K562 (cell line): ENCODE data around the gene FOXRED2. TPM values are rescaled to one million over a fixed set of nuclear protein-coding genes. Genes with fewer than 3 reads are reported as not detected.

Experiments used
- ATAC-seq: fragments of 200-7000 bp; cut with Tn5 transposase; 3 replicates; pipeline ENCODE4 v1.9.1; 2020; ENCODE audit warnings: moderate library complexity
- BruUV-seq: library from RNA; stranded (reverse); fragments of 400-500 nt; replicated peaks from 2 replicates; lab custom pipeline; 2021; lab: Mats Ljungman, UMichigan
- CTCF ChIA-PET: fragments of 300-600 bp; formaldehyde crosslinking; extraction: SDS; loops from one replicate; lab custom pipeline; 2021; ENCODE audit warnings: low intra/inter-chr PET ratio; lab: Yijun Ruan, JAX
- POLR2A ChIA-PET: fragments of 300-600, 350-650 bp; sonication (Branson Sonifier 250); formaldehyde crosslinking; extraction: SDS; loops from one replicate; lab custom pipeline; 2021; ENCODE audit warnings: antibody characterized with exemption, inconsistent platforms; lab: Yijun Ruan, JAX
- DNase-seq, 4 experiments: peaks; one replicate each; pipeline versions ENCODE4 v3.0.0 to v3.0.0-alpha.2; 2011 to 2018; ENCODE audit warnings: low spot score in 3 of 4, mixed read lengths in 3 of 4; ENCODE audit errors: extremely low read depth in 1 of 4
- FAIRE-seq: peaks from 2 replicates; lab custom pipeline; 2011; peaks lifted over from hg19 to GRCh38; lab: Jason Lieb, UNC
- H2AFZ ChIP-seq: 2 replicates; pipeline ENCODE4 v1.6.0; 2011; ENCODE audit warnings: low read depth, low read length, control low read depth, inconsistent platforms
- H3K27ac ChIP-seq: fragments of 200-600 bp; 3 replicates; pipeline ENCODE4 v1.8.0; 2011; ENCODE audit warnings: low read depth, mild to moderate bottlenecking, control low read depth, inconsistent platforms, low read length, moderate library complexity, mixed read lengths; ENCODE audit errors: extremely low read depth
- H3K27me3 ChIP-seq, 2 experiments: fragments of 300-600 bp in 1 of 2; 2 replicates in 1 of 2; 3 replicates in 1 of 2; pipeline versions ENCODE4 v1.6.0 to v1.8.0; 2011; ENCODE audit warnings: inconsistent platforms in 2 of 2, low read length in 2 of 2, mild to moderate bottlenecking in 1 of 2, mixed read lengths in 1 of 2, moderate library complexity in 1 of 2; ENCODE audit not compliant: control insufficient read depth in 2 of 2, insufficient read depth in 2 of 2
- H3K36me3 ChIP-seq: fragments of 300-600 bp; 3 replicates; pipeline ENCODE4 v1.8.0; 2011; ENCODE audit warnings: mild to moderate bottlenecking, low read length, inconsistent platforms; ENCODE audit not compliant: control insufficient read depth, insufficient read depth
- H3K4me1 ChIP-seq, 2 experiments: fragments of 200-600 bp in 1 of 2; replicated peaks in 1 of 2; 2 replicates in 1 of 2; 3 replicates in 1 of 2; pipeline versions ENCODE4 v1.5.1 to v1.8.0; 2011; ENCODE audit warnings: inconsistent platforms in 2 of 2, low read length in 2 of 2, mild to moderate bottlenecking in 1 of 2, mixed read lengths in 1 of 2, moderate library complexity in 1 of 2; ENCODE audit not compliant: control insufficient read depth in 2 of 2, insufficient read depth in 2 of 2
- H3K4me2 ChIP-seq: 2 replicates; pipeline ENCODE4 v1.6.1; 2011; ENCODE audit warnings: low read length, control low read depth, inconsistent platforms, mixed read lengths; ENCODE audit not compliant: insufficient read depth
- H3K4me3 ChIP-seq: fragments of 200-600 bp; sonication (generic), shearing (Covaris generic); 2 replicates; pipeline ENCODE4 v1.5.1; 2016; ENCODE audit warnings: control low read depth, inconsistent platforms
- H3K79me2 ChIP-seq: fragments of 200-600 bp; 3 replicates; pipeline ENCODE4 v1.8.0; 2011; ENCODE audit warnings: low read length, inconsistent platforms; ENCODE audit not compliant: control insufficient read depth, insufficient read depth
- H3K9ac ChIP-seq, 2 experiments: 2 replicates each; pipeline versions ENCODE4 v1.6.0 to v1.6.1; 2011; ENCODE audit warnings: low read depth in 2 of 2, low read length in 2 of 2, control low read depth in 1 of 2, inconsistent platforms in 1 of 2, mild to moderate bottlenecking in 1 of 2, mixed read lengths in 1 of 2; ENCODE audit not compliant: insufficient read depth in 1 of 2
- H3K9me1 ChIP-seq: one replicate; pipeline ENCODE4 v1.6.0; 2011; ENCODE audit warnings: inconsistent platforms, mild to moderate bottlenecking, low read length, moderate library complexity; ENCODE audit not compliant: control insufficient read depth, insufficient read depth
- H3K9me3 ChIP-seq: replicated peaks from 2 replicates; pipeline ENCODE4 v1.5.1; 2011; ENCODE audit warnings: low read depth, low read length, inconsistent platforms; ENCODE audit not compliant: control insufficient read depth, insufficient read depth
- H4K20me1 ChIP-seq: replicated peaks from 2 replicates; pipeline ENCODE4 v1.6.1; 2011; ENCODE audit warnings: low read length, inconsistent platforms, mixed read lengths; ENCODE audit not compliant: control insufficient read depth, insufficient read depth
- FOXK1 ChIP-seq: sonication (generic); formaldehyde crosslinking; IDR thresholded peaks from 2 replicates; pipeline ENCODE4 v1.8.0; 2022; ENCODE audit warnings: missing genetic modification reagents, mild to moderate bottlenecking, borderline replicate concordance
- HOXB6 ChIP-seq: fragments of 250-450 bp; sonication (Bioruptor Pico); IDR thresholded peaks from 2 replicates; pipeline ENCODE4 v1.5.1; 2022; ENCODE audit warnings: mild to moderate bottlenecking, borderline replicate concordance
- NONO ChIP-seq, 2 experiments: fragments of 200-400 bp in 1 of 2; fragments of 450-650 bp in 1 of 2; formaldehyde crosslinking in 1 of 2; IDR thresholded peaks; 2 replicates each; pipeline ENCODE4 v1.6.1; 2017; ENCODE audit warnings: low read depth in 2 of 2, mild to moderate bottlenecking in 2 of 2, moderate library complexity in 2 of 2, low read length in 1 of 2
- TAF9B ChIP-seq: fragments of 450-650 bp; IDR thresholded peaks from 2 replicates; pipeline ENCODE4 v1.6.1; 2018; ENCODE audit warnings: mild to moderate bottlenecking; ENCODE audit not compliant: partially characterized antibody
- TEAD2 ChIP-seq: fragments of 450-650 bp; IDR thresholded peaks from 2 replicates; pipeline ENCODE4 v1.6.1; 2016; ENCODE audit warnings: missing genetic modification characterization, control low read depth, missing compliant biosample characterization
- ZNF23 ChIP-seq: fragments of 250-450 bp; sonication (Bioruptor Pico); IDR thresholded peaks from 2 replicates; pipeline ENCODE4 v1.4.0; 2020; ENCODE audit warnings: mild to moderate bottlenecking
- ZNF282 ChIP-seq: sonication (generic); formaldehyde crosslinking; IDR thresholded peaks from 2 replicates; pipeline ENCODE4 v1.8.1; 2023; ENCODE audit warnings: missing genetic modification reagents
- WGBS: fragments of 100-300 bp; shearing (Covaris generic); methylation state at CpG from one replicate; pipeline ENCODE4 v1.1.6; 2016; ENCODE audit warnings: low coverage, mixed read lengths; ENCODE audit not compliant: insufficient coverage; ENCODE audit errors: missing lambda C conversion rate; 5-methylcytosine and 5-hydroxymethylcytosine counted together
- in situ Hi-C: fragments of 300-500 bp; cut with MboI; formaldehyde crosslinking; loops from 4 replicates; pipeline ENCODE4 v1.15.0; 2018; ENCODE audit warnings: inconsistent platforms, mixed read lengths
- intact Hi-C: fragments of 100-400 bp; cut with micrococcal nuclease; formaldehyde crosslinking; loops from 2 replicates; pipeline ENCODE4 v1.14.2; 2022
- polyA plus RNA-seq, 8 experiments: library from polyadenylated mRNA; depleted of rRNA in 4 of 8; stranded (reverse) in 5 of 8; unstranded in 3 of 8; fragments of >200 nt; fragmentation: Nextera tagmentation in 2 of 8; fragmentation: Illumina TruSeq in 1 of 8; extraction: Ambion mirVana in 2 of 8; extraction: Trizol in 1 of 8; gene quantifications; 2 replicates each; pipeline versions ENCODE4 v1.2.1 to v1.2.3, GENCODE V29; 2011 to 2014; ENCODE audit warnings: inconsistent platforms in 1 of 8, missing spikeins in 1 of 8
- total RNA-seq, 7 experiments: library from RNA; depleted of rRNA in 6 of 7; stranded (reverse); fragments of >200 nt in 6 of 7; fragmentation: Illumina TruSeq in 2 of 7; extraction: Trizol in 2 of 7; gene quantifications; 2 replicates each; pipeline versions ENCODE4 v1.2.1 to v1.2.3, GENCODE V29; 2011 to 2021; ENCODE audit warnings: low replicate concordance in 1 of 7
- TF ChIP-seq, protein P1 (sequence below): conservative IDR thresholded peaks from 2 replicates; pipeline ENCODE4 v1.6.1; 2011; ENCODE audit warnings: low read depth, mild to moderate bottlenecking, low read length; ENCODE audit not compliant: control insufficient read depth
- TF ChIP-seq, protein P2 (sequence below): sonication (generic); formaldehyde crosslinking; IDR thresholded peaks from 2 replicates; pipeline ENCODE4 v1.8.0; 2022; ENCODE audit warnings: mild to moderate bottlenecking, missing genetic modification reagents, borderline replicate concordance
- TF ChIP-seq, protein P3 (sequence below), 2 experiments: fragments of 450-650 bp; IDR thresholded peaks; 2 replicates each; pipeline ENCODE4 v1.6.1; 2018; ENCODE audit warnings: mild to moderate bottlenecking in 2 of 2, low read depth in 1 of 2; ENCODE audit not compliant: partially characterized antibody in 2 of 2

Gene FOXRED2
- total and polyA plus RNA-seq, 9 of the 15 experiments (the other 6 are each of a cell fraction or from before 2014, with no cell fraction given): 2.8 to 48.4 (median 7.8) TPM

DNA sequence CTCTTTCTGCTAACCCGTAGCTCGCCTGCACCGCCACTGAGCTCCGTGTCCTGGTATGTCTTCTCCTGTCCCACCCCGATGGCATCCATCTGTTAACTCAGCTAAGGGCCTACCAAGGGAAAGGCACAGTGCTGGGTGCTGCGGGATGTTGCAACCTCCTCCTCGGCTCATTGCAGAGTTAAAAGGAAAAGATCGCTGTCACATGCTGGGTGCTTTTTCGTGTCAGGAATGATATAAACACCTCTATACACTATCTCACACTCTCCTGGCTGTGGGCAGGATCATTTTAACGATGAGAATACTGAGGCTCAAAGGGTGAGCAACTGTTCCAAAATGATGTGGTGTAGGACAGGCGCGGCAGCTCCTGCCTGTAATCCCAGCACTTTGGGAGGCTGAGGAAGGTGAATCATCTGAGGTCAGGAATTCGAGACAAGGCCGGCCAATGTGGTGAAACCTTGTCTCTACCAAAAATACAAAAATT lies 35.5 kb downstream of the FOXRED2 start (continued):
- TF ChIP-seq, protein P1, sequence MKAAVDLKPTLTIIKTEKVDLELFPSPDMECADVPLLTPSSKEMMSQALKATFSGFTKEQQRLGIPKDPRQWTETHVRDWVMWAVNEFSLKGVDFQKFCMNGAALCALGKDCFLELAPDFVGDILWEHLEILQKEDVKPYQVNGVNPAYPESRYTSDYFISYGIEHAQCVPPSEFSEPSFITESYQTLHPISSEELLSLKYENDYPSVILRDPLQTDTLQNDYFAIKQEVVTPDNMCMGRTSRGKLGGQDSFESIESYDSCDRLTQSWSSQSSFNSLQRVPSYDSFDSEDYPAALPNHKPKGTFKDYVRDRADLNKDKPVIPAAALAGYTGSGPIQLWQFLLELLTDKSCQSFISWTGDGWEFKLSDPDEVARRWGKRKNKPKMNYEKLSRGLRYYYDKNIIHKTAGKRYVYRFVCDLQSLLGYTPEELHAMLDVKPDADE: no peak
- no peak for TF ChIP-seq FOXK1 (CRISPR knock-in tag)
- TF ChIP-seq, protein P2, sequence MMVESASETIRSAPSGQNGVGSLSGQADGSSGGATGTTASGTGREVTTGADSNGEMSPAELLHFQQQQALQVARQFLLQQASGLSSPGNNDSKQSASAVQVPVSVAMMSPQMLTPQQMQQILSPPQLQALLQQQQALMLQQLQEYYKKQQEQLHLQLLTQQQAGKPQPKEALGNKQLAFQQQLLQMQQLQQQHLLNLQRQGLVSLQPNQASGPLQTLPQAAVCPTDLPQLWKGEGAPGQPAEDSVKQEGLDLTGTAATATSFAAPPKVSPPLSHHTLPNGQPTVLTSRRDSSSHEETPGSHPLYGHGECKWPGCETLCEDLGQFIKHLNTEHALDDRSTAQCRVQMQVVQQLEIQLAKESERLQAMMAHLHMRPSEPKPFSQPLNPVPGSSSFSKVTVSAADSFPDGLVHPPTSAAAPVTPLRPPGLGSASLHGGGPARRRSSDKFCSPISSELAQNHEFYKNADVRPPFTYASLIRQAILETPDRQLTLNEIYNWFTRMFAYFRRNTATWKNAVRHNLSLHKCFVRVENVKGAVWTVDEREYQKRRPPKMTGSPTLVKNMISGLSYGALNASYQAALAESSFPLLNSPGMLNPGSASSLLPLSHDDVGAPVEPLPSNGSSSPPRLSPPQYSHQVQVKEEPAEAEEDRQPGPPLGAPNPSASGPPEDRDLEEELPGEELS: no peak

DNA sequence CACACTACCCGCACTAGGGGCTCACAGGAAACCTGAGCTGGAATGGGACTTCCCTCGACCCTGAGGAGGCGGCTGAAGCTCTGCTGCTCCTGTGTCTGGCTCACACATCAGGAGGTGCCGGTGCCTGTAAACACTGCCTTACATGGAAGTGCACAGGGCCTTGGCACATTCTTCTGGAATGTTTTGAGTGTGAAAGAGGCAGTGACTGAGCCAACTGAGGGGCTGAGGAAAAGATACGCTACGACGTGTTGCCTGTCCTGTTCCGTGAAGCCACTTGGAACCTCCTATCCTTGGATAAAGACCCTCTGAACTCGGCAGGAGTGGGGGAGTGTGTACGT lies 35.9 kb downstream of the FOXRED2 start:
- in situ Hi-C loops: no loop called here
- intact Hi-C loops: loop anchor here (5.0 kb wide), 1 partner anchor 169 kb away; no protein-coding TSS in a partner anchor
- WGBS: 86% methylated on average over 6 of the region's 10 CpGs
- Histone ChIP-seq H3K4me3 (no peak overlapping the region), H3K79me2 (no peaks in the 10 kb centered on the region; the same call in 2 of the 3 replicates), H4K20me1 (0 out of 2 replicates have a peak, but pooled peaks cover 3% of the 10 kb centered on the region), H3K4me2 (no peak overlapping the region), H3K4me1 (peaks cover 22 to 25% of the 10 kb centered on the region in 2 experiments), H3K9me3 (no peaks in the 10 kb centered on the region), H3K9ac (no peak overlapping the region), H3K27ac (no peak overlapping the region), H3K9me1 (peaks cover 3% of the 10 kb centered on the region), H3K36me3 (peaks cover 81% of the 10 kb centered on the region; the same call in 2 of the 3 replicates), H3K27me3 (no peaks in the 10 kb centered on the region), H2AFZ (no peak overlapping the region)
- CTCF ChIA-PET: interaction anchor here (0.7 to 1.7 kb wide), 2 partner anchors 19 to 170 kb away, joined by 7 to 18 read pairs; no protein-coding TSS in a partner anchor
- BruUV-seq: no TSS peak
- POLR2A ChIA-PET: interaction anchor here (1.0 to 1.8 kb wide), 6 partner anchors 10 to 178 kb away, joined by 3 to 7 read pairs (median 4); partner anchors contain the start of genes EIF3D and TXN2
- DNase-seq (no peak), FAIRE-seq (no peak), ATAC-seq (peak; percentile 17; the same call in 1 of the 3 replicates)
- TF ChIP-seq ZNF23: no peak
- TF ChIP-seq HOXB6 (CRISPR knock-in tag): no peak
- TF ChIP-seq TAF9B: no peak
- no peak for TF ChIP-seq ZNF282 (CRISPR knock-in tag)
- TF ChIP-seq, protein P3, sequence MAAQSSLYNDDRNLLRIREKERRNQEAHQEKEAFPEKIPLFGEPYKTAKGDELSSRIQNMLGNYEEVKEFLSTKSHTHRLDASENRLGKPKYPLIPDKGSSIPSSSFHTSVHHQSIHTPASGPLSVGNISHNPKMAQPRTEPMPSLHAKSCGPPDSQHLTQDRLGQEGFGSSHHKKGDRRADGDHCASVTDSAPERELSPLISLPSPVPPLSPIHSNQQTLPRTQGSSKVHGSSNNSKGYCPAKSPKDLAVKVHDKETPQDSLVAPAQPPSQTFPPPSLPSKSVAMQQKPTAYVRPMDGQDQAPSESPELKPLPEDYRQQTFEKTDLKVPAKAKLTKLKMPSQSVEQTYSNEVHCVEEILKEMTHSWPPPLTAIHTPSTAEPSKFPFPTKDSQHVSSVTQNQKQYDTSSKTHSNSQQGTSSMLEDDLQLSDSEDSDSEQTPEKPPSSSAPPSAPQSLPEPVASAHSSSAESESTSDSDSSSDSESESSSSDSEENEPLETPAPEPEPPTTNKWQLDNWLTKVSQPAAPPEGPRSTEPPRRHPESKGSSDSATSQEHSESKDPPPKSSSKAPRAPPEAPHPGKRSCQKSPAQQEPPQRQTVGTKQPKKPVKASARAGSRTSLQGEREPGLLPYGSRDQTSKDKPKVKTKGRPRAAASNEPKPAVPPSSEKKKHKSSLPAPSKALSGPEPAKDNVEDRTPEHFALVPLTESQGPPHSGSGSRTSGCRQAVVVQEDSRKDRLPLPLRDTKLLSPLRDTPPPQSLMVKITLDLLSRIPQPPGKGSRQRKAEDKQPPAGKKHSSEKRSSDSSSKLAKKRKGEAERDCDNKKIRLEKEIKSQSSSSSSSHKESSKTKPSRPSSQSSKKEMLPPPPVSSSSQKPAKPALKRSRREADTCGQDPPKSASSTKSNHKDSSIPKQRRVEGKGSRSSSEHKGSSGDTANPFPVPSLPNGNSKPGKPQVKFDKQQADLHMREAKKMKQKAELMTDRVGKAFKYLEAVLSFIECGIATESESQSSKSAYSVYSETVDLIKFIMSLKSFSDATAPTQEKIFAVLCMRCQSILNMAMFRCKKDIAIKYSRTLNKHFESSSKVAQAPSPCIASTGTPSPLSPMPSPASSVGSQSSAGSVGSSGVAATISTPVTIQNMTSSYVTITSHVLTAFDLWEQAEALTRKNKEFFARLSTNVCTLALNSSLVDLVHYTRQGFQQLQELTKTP (IDR thresholded peaks at IDR 0.05; ENCODE audit: low read depth in 1 of 2, partially characterized antibody in 2 of 2): no peak
- TF ChIP-seq TEAD2 (tag): no peak
- TF ChIP-seq NONO (IDR thresholded peaks at IDR 0.05; ENCODE audit: low read depth in 2 of 2, low read length in 1 of 2): no peak
